HEK293 (cell line): ENCODE measurements around the gene CKAP2L.

Experiments
- BCL11B ChIP-seq: fragments of 450-650 bp; formaldehyde crosslinking; IDR thresholded peaks from 2 replicates; pipeline ENCODE4 v1.5.1; 2016; ENCODE audit warnings: low read depth, missing biosample characterization, missing genetic modification characterization
- GLI4 ChIP-seq: fragments of 450-650 bp; formaldehyde crosslinking; IDR thresholded peaks from 2 replicates; pipeline ENCODE4 v1.5.1; 2016; ENCODE audit warnings: missing biosample characterization, missing genetic modification characterization
- PRDM6 ChIP-seq: fragments of 450-650 bp; formaldehyde crosslinking; IDR thresholded peaks from 2 replicates; pipeline ENCODE4 v1.5.1; 2017; ENCODE audit warnings: missing biosample characterization, missing genetic modification characterization
- SP7 ChIP-seq: fragments of 450-650 bp; formaldehyde crosslinking; IDR thresholded peaks from 2 replicates; pipeline ENCODE4 v1.5.1; 2016; ENCODE audit warnings: missing biosample characterization, missing genetic modification characterization
- TRIM28 ChIP-seq: IDR thresholded peaks from 2 replicates; pipeline ENCODE4 v1.6.1; 2011; ENCODE audit warnings: low read length, control low read depth, borderline replicate concordance
- ZBTB20 ChIP-seq: fragments of 450-650 bp; formaldehyde crosslinking; IDR thresholded peaks from 2 replicates; pipeline ENCODE4 v1.5.1; 2016; ENCODE audit warnings: missing biosample characterization, missing genetic modification characterization
- ZNF133 ChIP-seq: fragments of 450-650 bp; formaldehyde crosslinking; IDR thresholded peaks from 2 replicates; pipeline ENCODE4 v1.5.1; 2016; ENCODE audit warnings: missing biosample characterization, missing genetic modification characterization
- ZNF157 ChIP-seq: fragments of 450-650 bp; formaldehyde crosslinking; IDR thresholded peaks from 2 replicates; pipeline ENCODE4 v1.5.1; 2016; ENCODE audit warnings: missing biosample characterization, missing genetic modification characterization
- ZNF16 ChIP-seq: fragments of 450-650 bp; formaldehyde crosslinking; IDR thresholded peaks from 2 replicates; pipeline ENCODE4 v1.5.1; 2016; ENCODE audit warnings: low read depth, missing biosample characterization, missing genetic modification characterization
- ZNF202 ChIP-seq: fragments of 450-650 bp; formaldehyde crosslinking; IDR thresholded peaks from 2 replicates; pipeline ENCODE4 v1.5.1; 2016; ENCODE audit warnings: missing biosample characterization, missing genetic modification characterization, borderline replicate concordance
- ZNF223 ChIP-seq: fragments of 450-650 bp; formaldehyde crosslinking; IDR thresholded peaks from 2 replicates; pipeline ENCODE4 v1.5.1; 2016; ENCODE audit warnings: missing biosample characterization, missing genetic modification characterization
- ZNF239 ChIP-seq: fragments of 450-650 bp; formaldehyde crosslinking; IDR thresholded peaks from 2 replicates; pipeline ENCODE4 v1.5.1; 2016; ENCODE audit warnings: missing biosample characterization, missing genetic modification characterization
- ZNF24 ChIP-seq: fragments of 450-650 bp; formaldehyde crosslinking; IDR thresholded peaks from 2 replicates; pipeline ENCODE4 v1.5.1; 2016; ENCODE audit warnings: missing biosample characterization, missing genetic modification characterization
- ZNF274 ChIP-seq, 2 experiments: fragments of 200-500 bp in 1 of 2; fragments of 450-650 bp in 1 of 2; sonication (Bioruptor generic) in 1 of 2; formaldehyde crosslinking in 1 of 2; IDR thresholded peaks; 2 replicates each; pipeline versions ENCODE4 v1.5.1 to v1.6.1; 2014 to 2016; ENCODE audit warnings: borderline replicate concordance in 1 of 2, inconsistent platforms in 1 of 2, low read length in 1 of 2, missing biosample characterization in 1 of 2, missing genetic modification characterization in 1 of 2
- ZNF488 ChIP-seq: fragments of 450-650 bp; formaldehyde crosslinking; IDR thresholded peaks from 2 replicates; pipeline ENCODE4 v1.5.1; 2016; ENCODE audit warnings: missing biosample characterization, missing genetic modification characterization
- ZNF513 ChIP-seq: fragments of 450-650 bp; IDR thresholded peaks from 2 replicates; pipeline ENCODE4 v1.5.1; 2018; ENCODE audit warnings: missing biosample characterization, missing genetic modification characterization
- ZNF548 ChIP-seq: fragments of 450-650 bp; formaldehyde crosslinking; IDR thresholded peaks from 2 replicates; pipeline ENCODE4 v1.5.1; 2016; ENCODE audit warnings: missing biosample characterization, missing genetic modification characterization
- ZNF626 ChIP-seq: fragments of 450-650 bp; sonication (Bioruptor Pico); formaldehyde crosslinking; IDR thresholded peaks from 2 replicates; pipeline ENCODE4 v1.5.1; 2018; ENCODE audit warnings: missing biosample characterization, missing genetic modification characterization, inconsistent platforms
- ZNF629 ChIP-seq: fragments of 450-650 bp; formaldehyde crosslinking; IDR thresholded peaks from 2 replicates; pipeline ENCODE4 v1.5.1; 2017; ENCODE audit warnings: missing biosample characterization, missing genetic modification characterization
- ZNF707 ChIP-seq: fragments of 450-650 bp; formaldehyde crosslinking; IDR thresholded peaks from 2 replicates; pipeline ENCODE4 v1.5.1; 2016; ENCODE audit warnings: missing biosample characterization, missing genetic modification characterization
- ZNF747 ChIP-seq: fragments of 450-650 bp; formaldehyde crosslinking; IDR thresholded peaks from 2 replicates; pipeline ENCODE4 v1.5.1; 2016; ENCODE audit warnings: missing biosample characterization, missing genetic modification characterization
- ZNF776 ChIP-seq: fragments of 450-650 bp; formaldehyde crosslinking; IDR thresholded peaks from 2 replicates; pipeline ENCODE4 v1.5.0; 2017; ENCODE audit warnings: missing biosample characterization, missing genetic modification characterization, borderline replicate concordance
- ZNF777 ChIP-seq: fragments of 450-650 bp; formaldehyde crosslinking; IDR thresholded peaks from 2 replicates; pipeline ENCODE4 v1.5.1; 2017; ENCODE audit warnings: missing biosample characterization, missing genetic modification characterization, borderline replicate concordance
- ZNF785 ChIP-seq: fragments of 450-650 bp; formaldehyde crosslinking; IDR thresholded peaks from 2 replicates; pipeline ENCODE4 v1.5.1; 2016; ENCODE audit warnings: missing biosample characterization, missing genetic modification characterization
- ZNF791 ChIP-seq: fragments of 450-650 bp; formaldehyde crosslinking; IDR thresholded peaks from 2 replicates; pipeline ENCODE4 v1.5.1; 2016; ENCODE audit warnings: missing biosample characterization, missing genetic modification characterization
- ZNF792 ChIP-seq: fragments of 450-650 bp; formaldehyde crosslinking; IDR thresholded peaks from 2 replicates; pipeline ENCODE4 v1.5.1; 2016; ENCODE audit warnings: missing biosample characterization, missing genetic modification characterization
- TF ChIP-seq, protein P1 (sequence below): fragments of 450-650 bp; formaldehyde crosslinking; IDR thresholded peaks from 2 replicates; pipeline ENCODE4 v1.5.1; 2016; ENCODE audit warnings: missing biosample characterization, missing genetic modification characterization
- TF ChIP-seq, protein P2 (sequence below): fragments of 450-650 bp; formaldehyde crosslinking; IDR thresholded peaks from 2 replicates; pipeline ENCODE4 v1.5.1; 2016; ENCODE audit warnings: missing biosample characterization, missing genetic modification characterization
- TF ChIP-seq, protein P3 (sequence below): fragments of 450-650 bp; formaldehyde crosslinking; IDR thresholded peaks from 2 replicates; pipeline ENCODE4 v1.5.1; 2017; ENCODE audit warnings: missing biosample characterization, mild to moderate bottlenecking, missing genetic modification characterization, moderate library complexity

Gene CKAP2L

GRCh38 chr2:112764071-112765044 is at the start of gene CKAP2L (continued):
- no peak for TF ChIP-seq ZNF157 (tag by site-specific recombination)
- TF ChIP-seq ZNF776 (tag by site-specific recombination), result no peak
- no peak for TF ChIP-seq ZNF707 (tag by site-specific recombination)
- TF ChIP-seq ZNF777, result no peak; the same call in 1 of the 2 replicates
- TF ChIP-seq, protein P1, sequence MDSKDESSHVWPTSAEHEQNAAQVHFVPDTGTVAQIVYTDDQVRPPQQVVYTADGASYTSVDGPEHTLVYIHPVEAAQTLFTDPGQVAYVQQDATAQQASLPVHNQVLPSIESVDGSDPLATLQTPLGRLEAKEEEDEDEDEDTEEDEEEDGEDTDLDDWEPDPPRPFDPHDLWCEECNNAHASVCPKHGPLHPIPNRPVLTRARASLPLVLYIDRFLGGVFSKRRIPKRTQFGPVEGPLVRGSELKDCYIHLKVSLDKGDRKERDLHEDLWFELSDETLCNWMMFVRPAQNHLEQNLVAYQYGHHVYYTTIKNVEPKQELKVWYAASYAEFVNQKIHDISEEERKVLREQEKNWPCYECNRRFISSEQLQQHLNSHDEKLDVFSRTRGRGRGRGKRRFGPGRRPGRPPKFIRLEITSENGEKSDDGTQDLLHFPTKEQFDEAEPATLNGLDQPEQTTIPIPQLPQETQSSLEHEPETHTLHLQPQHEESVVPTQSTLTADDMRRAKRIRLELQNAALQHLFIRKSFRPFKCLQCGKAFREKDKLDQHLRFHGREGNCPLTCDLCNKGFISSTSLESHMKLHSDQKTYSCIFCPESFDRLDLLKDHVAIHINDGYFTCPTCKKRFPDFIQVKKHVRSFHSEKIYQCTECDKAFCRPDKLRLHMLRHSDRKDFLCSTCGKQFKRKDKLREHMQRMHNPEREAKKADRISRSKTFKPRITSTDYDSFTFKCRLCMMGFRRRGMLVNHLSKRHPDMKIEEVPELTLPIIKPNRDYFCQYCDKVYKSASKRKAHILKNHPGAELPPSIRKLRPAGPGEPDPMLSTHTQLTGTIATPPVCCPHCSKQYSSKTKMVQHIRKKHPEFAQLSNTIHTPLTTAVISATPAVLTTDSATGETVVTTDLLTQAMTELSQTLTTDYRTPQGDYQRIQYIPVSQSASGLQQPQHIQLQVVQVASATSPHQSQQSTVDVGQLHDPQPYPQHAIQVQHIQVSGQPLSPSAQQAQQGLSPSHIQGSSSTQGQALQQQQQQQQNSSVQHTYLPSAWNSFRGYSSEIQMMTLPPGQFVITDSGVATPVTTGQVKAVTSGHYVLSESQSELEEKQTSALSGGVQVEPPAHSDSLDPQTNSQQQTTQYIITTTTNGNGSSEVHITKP (tag by site-specific recombination), result no peak
- no peak for TF ChIP-seq ZNF239 (tag by site-specific recombination)
- no peak for TF ChIP-seq ZNF785 (tag by site-specific recombination)
- no peak for TF ChIP-seq ZNF223 (tag by site-specific recombination)
- no peak for TF ChIP-seq ZNF488 (tag by site-specific recombination)
- TF ChIP-seq ZNF202 (tag by site-specific recombination), result no peak
- TF ChIP-seq ZNF133 (tag by site-specific recombination), result no peak
- TF ChIP-seq ZNF24 (tag by site-specific recombination), result no peak
- peak; percentile 68 for TF ChIP-seq ZBTB20 (tag by site-specific recombination)
- TF ChIP-seq ZNF548 (tag by site-specific recombination), result no peak
- no peak for TF ChIP-seq ZNF747 (tag by site-specific recombination)
- no peak for TF ChIP-seq ZNF513 (tag by site-specific recombination)
- TF ChIP-seq BCL11B (tag by site-specific recombination), result no peak
- no peak for TF ChIP-seq ZNF792 (tag by site-specific recombination)
- no peak for TF ChIP-seq ZNF16
- TF ChIP-seq GLI4 (tag by site-specific recombination), result no peak
- no peak for TF ChIP-seq TRIM28
- TF ChIP-seq, protein P2, sequence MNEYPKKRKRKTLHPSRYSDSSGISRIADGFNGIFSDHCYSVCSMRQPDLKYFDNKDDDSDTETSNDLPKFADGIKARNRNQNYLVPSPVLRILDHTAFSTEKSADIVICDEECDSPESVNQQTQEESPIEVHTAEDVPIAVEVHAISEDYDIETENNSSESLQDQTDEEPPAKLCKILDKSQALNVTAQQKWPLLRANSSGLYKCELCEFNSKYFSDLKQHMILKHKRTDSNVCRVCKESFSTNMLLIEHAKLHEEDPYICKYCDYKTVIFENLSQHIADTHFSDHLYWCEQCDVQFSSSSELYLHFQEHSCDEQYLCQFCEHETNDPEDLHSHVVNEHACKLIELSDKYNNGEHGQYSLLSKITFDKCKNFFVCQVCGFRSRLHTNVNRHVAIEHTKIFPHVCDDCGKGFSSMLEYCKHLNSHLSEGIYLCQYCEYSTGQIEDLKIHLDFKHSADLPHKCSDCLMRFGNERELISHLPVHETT (tag by site-specific recombination), result no peak
- TF ChIP-seq, protein P3, sequence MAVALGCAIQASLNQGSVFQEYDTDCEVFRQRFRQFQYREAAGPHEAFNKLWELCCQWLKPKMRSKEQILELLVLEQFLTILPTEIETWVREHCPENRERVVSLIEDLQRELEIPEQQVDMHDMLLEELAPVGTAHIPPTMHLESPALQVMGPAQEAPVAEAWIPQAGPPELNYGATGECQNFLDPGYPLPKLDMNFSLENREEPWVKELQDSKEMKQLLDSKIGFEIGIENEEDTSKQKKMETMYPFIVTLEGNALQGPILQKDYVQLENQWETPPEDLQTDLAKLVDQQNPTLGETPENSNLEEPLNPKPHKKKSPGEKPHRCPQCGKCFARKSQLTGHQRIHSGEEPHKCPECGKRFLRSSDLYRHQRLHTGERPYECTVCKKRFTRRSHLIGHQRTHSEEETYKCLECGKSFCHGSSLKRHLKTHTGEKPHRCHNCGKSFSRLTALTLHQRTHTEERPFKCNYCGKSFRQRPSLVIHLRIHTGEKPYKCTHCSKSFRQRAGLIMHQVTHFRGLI (tag by site-specific recombination), result peak; percentile 23; the same call in 1 of the 2 replicates
- TF ChIP-seq ZNF629 (tag by site-specific recombination), result peak; percentile 53
- peak; percentile 47; the same call in 1 of the 2 replicates for TF ChIP-seq PRDM6
- no peak for TF ChIP-seq ZNF791 (tag by site-specific recombination)
- TF ChIP-seq ZNF274 (IDR thresholded peaks at IDR 0.05; ENCODE audit: low read length), result no peak
- TF ChIP-seq ZNF274 (tag by site-specific recombination; IDR thresholded peaks at IDR 0.05; ENCODE audit: borderline replicate concordance), result no peak
- no peak for TF ChIP-seq ZNF626
- TF ChIP-seq SP7, result no peak; the same call in 1 of the 2 replicates
